HAP-1 (cell line): ENCODE results near the gene OR4K13.

ENCODE experiments used
- DNase-seq, 2 experiments: peaks; one replicate each; pipeline ENCODE4 v3.0.0-alpha.2; 2016 to 2020; ENCODE audit warnings: low spot score in 2 of 2
- H3K27me3 ChIP-seq: fragments of 250-450 bp; sonication (Bioruptor Pico); 2 replicates; pipeline ENCODE4 v1.5.1; 2020; ENCODE audit warnings: low read depth, mild to moderate bottlenecking, moderate library complexity
- H3K36me3 ChIP-seq: fragments of 250-450 bp; sonication (Bioruptor Pico); replicated peaks from 2 replicates; pipeline ENCODE4 v1.5.1; 2020; ENCODE audit warnings: mild to moderate bottlenecking
- H3K4me1 ChIP-seq: fragments of 250-450 bp; sonication (Bioruptor Pico); 2 replicates; pipeline ENCODE4 v1.5.1; 2020; ENCODE audit warnings: mild to moderate bottlenecking
- H3K4me3 ChIP-seq: fragments of 250-450 bp; sonication (Bioruptor Pico); 2 replicates; pipeline ENCODE4 v1.5.1; 2020; ENCODE audit warnings: mild to moderate bottlenecking, moderate library complexity
- H3K9me3 ChIP-seq: fragments of 250-450 bp; sonication (Bioruptor Pico); 2 replicates; pipeline ENCODE4 v1.5.1; 2020; ENCODE audit warnings: mild to moderate bottlenecking, moderate library complexity
- in situ Hi-C: fragments of 300-500 bp; cut with MboI; formaldehyde crosslinking; loops from 3 replicates; pipeline ENCODE4 v1.14.3; 2020; ENCODE audit warnings: low sequenced_read_pairs, inconsistent platforms, mixed read lengths

OR4K13 gene

GRCh38 chr14:20035938-20036337, at the start of gene OR4K13:
OR4K13 (minus strand) TSS chr14:20036038; CDS start chr14:20034758, 1,280 bp downstream.
- 0 out of 2 replicates have a peak, but pooled peaks cover 1% of the 10 kb centered on the region for H3K9me3 ChIP-seq
- H3K27me3 ChIP-seq: no peaks in the 10 kb centered on the region
- in situ Hi-C loops: no loop called here
- H3K36me3 ChIP-seq: no peaks in the 10 kb centered on the region
- no peak within 1 kb of the TSS for H3K4me3 ChIP-seq
- H3K4me1 ChIP-seq: no peaks in the 10 kb centered on the region
- DNase-seq: no peak

DNA sequence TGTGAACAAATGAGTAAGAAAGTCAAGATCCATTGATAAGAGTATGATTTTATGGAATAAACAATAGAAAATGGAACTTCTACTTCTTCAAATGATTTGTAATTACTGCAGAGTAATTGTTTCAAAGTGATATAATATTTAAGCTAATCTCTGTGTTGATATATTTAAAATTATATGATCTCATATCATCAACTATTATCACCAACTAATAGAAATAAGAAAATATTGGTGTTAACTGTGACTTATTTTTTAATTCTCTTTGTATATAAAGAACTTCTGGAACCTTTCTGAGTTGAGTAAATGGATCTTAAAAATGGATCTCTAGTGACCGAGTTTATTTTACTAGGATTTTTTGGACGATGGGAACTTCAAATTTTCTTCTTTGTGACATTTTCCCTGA, 23.9 kb upstream of the OR4K13 start, which contains the start of gene OR4L1:
OR4L1 (plus strand) TSS at position 301 of the 400 bp plus-strand sequence; CDS start at position 301, 0 bp downstream.
- Histone ChIP-seq H3K4me1 (no peaks in the 10 kb centered on the region), H3K27me3 (no peaks in the 10 kb centered on the region), H3K4me3 (no peak within 1 kb of the TSS), H3K9me3 (0 out of 2 replicates have a peak, but pooled peaks cover 4% of the 10 kb centered on the region), H3K36me3 (no peaks in the 10 kb centered on the region)
- DNase-seq: no peak
- in situ Hi-C loops: no loop called here

- no peaks in the 10 kb centered on the region for H3K9me3 ChIP-seq
- H3K4me3 ChIP-seq: no peak overlapping the region
- no peak for DNase-seq
- no peaks in the 10 kb centered on the region for H3K36me3 ChIP-seq
- H3K4me1 ChIP-seq: no peaks in the 10 kb centered on the region
- H3K27me3 ChIP-seq: no peaks in the 10 kb centered on the region
- in situ Hi-C loops: no loop called here
These were observed 12.4 kb upstream of the OR4K13 start for GRCh38 chr14:20048202-20048601.

- Histone ChIP-seq H3K4me3 (no peak overlapping the region), H3K9me3 (0 out of 2 replicates have a peak, but pooled peaks cover 3% of the 10 kb centered on the region), H3K27me3 (no peaks in the 10 kb centered on the region), H3K4me1 (no peaks in the 10 kb centered on the region), H3K36me3 (no peaks in the 10 kb centered on the region)
- no peak for DNase-seq
- in situ Hi-C loops: no loop called here
These were observed 8.4 kb upstream of the OR4K13 start for GRCh38 chr14:20044243-20044642.

- DNase-seq: no peak
- in situ Hi-C loops: no loop called here
- Histone ChIP-seq H3K27me3 (no peaks in the 10 kb centered on the region), H3K4me3 (no peak overlapping the region), H3K4me1 (no peaks in the 10 kb centered on the region), H3K9me3 (0 out of 2 replicates have a peak, but pooled peaks cover 2% of the 10 kb centered on the region), H3K36me3 (no peaks in the 10 kb centered on the region)
These were observed 389 bp downstream of the OR4K13 start for GRCh38 chr14:20035449-20035848.

DNA sequence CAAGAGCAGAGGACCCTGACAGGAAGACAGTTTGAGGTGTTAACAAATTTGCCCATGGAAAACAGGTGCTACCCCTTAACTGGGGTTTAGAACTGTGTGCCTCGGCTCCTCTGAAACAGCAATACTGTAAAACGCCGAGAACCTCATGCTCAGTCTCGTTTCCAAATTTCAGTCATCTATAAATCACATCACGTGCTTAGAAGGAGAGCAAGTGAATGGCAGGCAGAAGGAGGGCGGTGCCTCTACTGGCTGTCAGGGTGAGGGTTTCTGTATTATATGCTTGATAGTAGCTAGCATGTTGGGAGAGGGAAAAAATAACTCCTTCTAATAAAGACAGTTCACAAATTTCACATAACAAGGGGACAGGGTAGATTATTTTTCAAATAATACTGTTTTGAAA, 4.8 kb downstream of the OR4K13 start:
- Histone ChIP-seq H3K4me3 (no peak overlapping the region), H3K9me3 (peaks cover 4% of the 10 kb centered on the region; the same call in 1 of the 2 replicates), H3K36me3 (no peaks in the 10 kb centered on the region), H3K4me1 (no peaks in the 10 kb centered on the region), H3K27me3 (no peaks in the 10 kb centered on the region)
- in situ Hi-C loops: no loop called here
- DNase-seq: no peak

DNA sequence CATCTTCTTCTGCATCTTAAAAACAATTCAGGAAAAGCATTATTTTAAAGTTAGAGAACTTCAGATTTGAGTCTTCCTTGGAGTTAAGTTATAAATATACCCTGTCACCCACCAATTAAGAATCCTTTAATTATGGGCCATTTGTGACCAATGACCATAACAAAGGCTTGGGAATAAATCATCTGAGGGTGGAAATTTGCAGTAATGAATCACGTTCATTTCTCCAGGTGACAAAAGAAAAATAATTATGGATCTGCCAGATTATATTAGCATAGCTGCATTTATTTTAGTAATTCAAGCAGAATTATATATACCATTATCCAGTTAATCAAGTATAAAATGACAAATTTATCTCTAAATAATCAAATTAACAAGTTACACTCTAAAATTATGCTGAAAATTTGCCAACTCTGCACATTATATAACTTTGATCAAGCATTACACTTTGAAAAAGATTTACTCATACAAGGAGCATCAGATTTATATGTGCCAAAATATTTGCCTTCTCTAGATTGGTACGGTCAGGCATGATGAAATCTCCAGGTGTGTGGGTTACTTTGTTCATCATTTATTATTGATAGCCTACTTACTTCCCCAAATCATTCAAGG, 16.5 kb downstream of the OR4K13 start, which contains the start of gene OR4K14:
OR4K14 (minus strand) TSS at position 51 of the 609 bp plus-strand sequence. CDS start 4,114 bp downstream, outside the sequence.
- H3K27me3 ChIP-seq: no peaks in the 10 kb centered on the region
- no peak for DNase-seq
- in situ Hi-C loops: no loop called here
- no peaks in the 10 kb centered on the region for H3K36me3 ChIP-seq
- H3K4me3 ChIP-seq: no peak within 1 kb of the TSS
- no peaks in the 10 kb centered on the region for H3K4me1 ChIP-seq
- H3K9me3 ChIP-seq: no peaks in the 10 kb centered on the region

DNA sequence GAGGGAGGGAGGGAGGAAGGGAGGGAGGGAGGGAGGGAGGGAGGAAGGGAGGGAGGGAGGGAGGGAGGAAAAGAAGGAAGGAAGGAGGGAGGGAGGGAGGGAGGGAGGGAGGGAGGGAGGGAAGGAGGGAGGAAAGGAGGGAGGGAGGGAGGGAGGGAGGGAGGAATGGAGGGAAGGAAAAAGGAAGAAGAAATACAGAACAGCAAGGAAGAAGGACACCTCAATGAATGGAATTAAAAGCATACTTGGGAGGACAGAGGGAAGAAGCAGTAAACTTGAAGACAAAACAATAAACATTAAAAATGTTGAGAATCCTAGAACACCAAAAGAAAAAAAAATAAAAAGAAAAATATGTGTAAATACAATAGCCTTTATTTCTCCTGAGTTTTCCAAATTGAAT, 27.7 kb downstream of the OR4K13 start:
- H3K36me3 ChIP-seq: no peaks in the 10 kb centered on the region
- no peaks in the 10 kb centered on the region for H3K27me3 ChIP-seq
- H3K9me3 ChIP-seq: no peaks in the 10 kb centered on the region; the same call in 1 of the 2 replicates
- H3K4me3 ChIP-seq: no peak overlapping the region
- in situ Hi-C loops: no loop called here
- H3K4me1 ChIP-seq: no peaks in the 10 kb centered on the region
- DNase-seq: no peak

GRCh38 chr14:20002319-20002718, 33.5 kb downstream of the OR4K13 start:
- no peak for DNase-seq
- no peak overlapping the region for H3K4me3 ChIP-seq
- H3K27me3 ChIP-seq: no peaks in the 10 kb centered on the region
- H3K9me3 ChIP-seq: no peaks in the 10 kb centered on the region; the same call in 1 of the 2 replicates
- in situ Hi-C loops: no loop called here
- no peaks in the 10 kb centered on the region for H3K36me3 ChIP-seq
- no peaks in the 10 kb centered on the region for H3K4me1 ChIP-seq

- in situ Hi-C loops: no loop called here
- Histone ChIP-seq H3K4me1 (no peaks in the 10 kb centered on the region), H3K9me3 (no peaks in the 10 kb centered on the region; the same call in 1 of the 2 replicates), H3K27me3 (no peaks in the 10 kb centered on the region), H3K4me3 (no peak within 1 kb of the TSS), H3K36me3 (no peaks in the 10 kb centered on the region)
- no peak for DNase-seq
These were observed 34.0 kb downstream of the OR4K13 start, which contains the start of gene OR4Q2 for GRCh38 chr14:20001863-20002262. OR4Q2 (plus strand) TSS chr14:20002163.

GRCh38 chr14:19993438-19993837, 42.4 kb downstream of the OR4K13 start:
- H3K27me3 ChIP-seq: no peaks in the 10 kb centered on the region
- H3K9me3 ChIP-seq: no peaks in the 10 kb centered on the region; the same call in 1 of the 2 replicates
- DNase-seq: no peak
- H3K36me3 ChIP-seq: no peaks in the 10 kb centered on the region
- in situ Hi-C loops: no loop called here
- no peak overlapping the region for H3K4me3 ChIP-seq
- no peaks in the 10 kb centered on the region for H3K4me1 ChIP-seq
